ENCODE measurements around the gene C9orf153. TPM values are rescaled to one million over a fixed set of nuclear protein-coding genes. Genes with fewer than 3 reads are reported as not detected.

C9orf153 gene
- total and polyA plus RNA-seq, 2 of the 13 experiments (the other 11 are each of a cell fraction or from before 2014, with no cell fraction given) = 0.17 to 0.44 TPM

GRCh38 chr9:86241216-86241615 is 18.2 kb downstream of the C9orf153 start:
- no peaks in the 10 kb centered on the region for H3K36me3 ChIP-seq (replicated peaks in 1 of 2; ENCODE audit: control insufficient read depth in 1 of 2, insufficient read depth in 2 of 2, low read length in 2 of 2)
- no TSS peak for BruUV-seq (replicated peaks)

GRCh38 chr9:86238861-86239770 is 20.3 kb downstream of the C9orf153 start:
- Histone ChIP-seq H3K27ac (ENCODE audit: extremely low read length, insufficient read depth, low read length) (no peak overlapping the region), H3K9me3 (ENCODE audit: low read length) (no peaks in the 10 kb centered on the region), H3K79me2 (ENCODE audit: insufficient read depth, low read length) (no peaks in the 10 kb centered on the region), H3K4me3 (replicated peaks in 1 of 3; ENCODE audit: insufficient read depth in 1 of 3, low read depth in 2 of 3, low read length in 3 of 3) (no peak overlapping the region), H3K4me2 (ENCODE audit: low read depth, low read length) (no peak overlapping the region), H3K36me3 (replicated peaks in 1 of 2; ENCODE audit: control insufficient read depth in 1 of 2, insufficient read depth in 2 of 2, low read length in 2 of 2) (no peaks in the 10 kb centered on the region), H3K27me3 (ENCODE audit: control insufficient read depth in 1 of 2, insufficient read depth in 2 of 2, low read length in 2 of 2) (no peaks in the 10 kb centered on the region), H3K9ac (ENCODE audit: insufficient read depth, low read depth, low read length) (no peak overlapping the region), H2AFZ (ENCODE audit: low read length) (no peak overlapping the region), H3K4me1 (ENCODE audit: insufficient read depth, low read length) (no peaks in the 10 kb centered on the region), H4K20me1 (ENCODE audit: insufficient read depth, low read length) (no peaks in the 10 kb centered on the region)
- ATAC-seq (no peak), DNase-seq (ENCODE audit: low spot score) (no peak), FAIRE-seq (no peak)
- TF ChIP-seq ISL2 (CRISPR knock-in tag; IDR thresholded peaks at IDR 0.05) = no peak
- no peak for TF ChIP-seq ASH2L (IDR thresholded peaks at IDR 0.05; ENCODE audit: insufficient read length, low read depth, low read length)
- no peak for TF ChIP-seq ATRX (CRISPR knock-in tag; IDR thresholded peaks at IDR 0.05; ENCODE audit: borderline replicate concordance)
- TF ChIP-seq ZNF703 (CRISPR knock-in tag; IDR thresholded peaks at IDR 0.05; ENCODE audit: borderline replicate concordance) = no peak
- TF ChIP-seq KIAA2018 (CRISPR knock-in tag; IDR thresholded peaks at IDR 0.05; ENCODE audit: borderline replicate concordance) = no peak
- no TSS peak for BruUV-seq (replicated peaks)
- intact Hi-C loops (cut with micrococcal nuclease; ENCODE audit: unreplicated experiment) = no loop called here
- 56% methylated on average over 10 of the region's 10 CpGs for WGBS (ENCODE audit: low lambda C conversion rate)
- POLR2A ChIA-PET = no interaction called here
- in situ Hi-C loops (cut with HindIII; ENCODE audit: extremely low pct_ligation_motif_present, low pct_unique_long_range_greater_than_20kb) = no loop called here
- CTCF ChIA-PET (ENCODE audit: low intra/inter-chr PET ratio, low total read pairs) = interaction anchor here (0.6 to 0.7 kb wide), 2 partner anchors 37 to 282 kb away, joined by 3 read pairs; no protein-coding TSS in a partner anchor

More at GRCh38 chr9:86241216-86241615, 18.2 kb downstream of the C9orf153 start:
- FAIRE-seq (no peak), DNase-seq (ENCODE audit: low spot score) (no peak), ATAC-seq (no peak)
- Histone ChIP-seq H2AFZ (ENCODE audit: low read length) (no peak overlapping the region), H3K79me2 (ENCODE audit: insufficient read depth, low read length) (no peaks in the 10 kb centered on the region), H3K9ac (ENCODE audit: insufficient read depth, low read depth, low read length) (no peak overlapping the region), H3K9me3 (ENCODE audit: low read length) (no peaks in the 10 kb centered on the region), H3K27me3 (ENCODE audit: control insufficient read depth in 1 of 2, insufficient read depth in 2 of 2, low read length in 2 of 2) (no peaks in the 10 kb centered on the region), H3K4me1 (ENCODE audit: insufficient read depth, low read length) (peaks cover 4% of the 10 kb centered on the region; the same call in 1 of the 2 replicates), H3K4me2 (ENCODE audit: low read depth, low read length) (no peak overlapping the region), H3K4me3 (replicated peaks in 1 of 3; ENCODE audit: insufficient read depth in 1 of 3, low read depth in 2 of 3, low read length in 3 of 3) (no peak overlapping the region), H3K27ac (ENCODE audit: extremely low read length, insufficient read depth, low read length) (no peak overlapping the region), H4K20me1 (ENCODE audit: insufficient read depth, low read length) (no peaks in the 10 kb centered on the region)
- TF ChIP-seq FOXK2 (IDR thresholded peaks at IDR 0.05) (no peak), ZNF326 (CRISPR knock-in tag; IDR thresholded peaks at IDR 0.05; ENCODE audit: borderline replicate concordance) (no peak), ZMAT5 (CRISPR knock-in tag; IDR thresholded peaks at IDR 0.05; ENCODE audit: borderline replicate concordance, low read depth) (no peak)
- ChIA-PET CTCF (ENCODE audit: low intra/inter-chr PET ratio, low total read pairs) (no interaction called here), POLR2A (no interaction called here)
- in situ Hi-C loops (cut with HindIII; ENCODE audit: extremely low pct_ligation_motif_present, low pct_unique_long_range_greater_than_20kb) = no loop called here
- intact Hi-C loops (cut with micrococcal nuclease; ENCODE audit: unreplicated experiment) = no loop called here
- 56% methylated on average over 7 of the region's 7 CpGs for WGBS (ENCODE audit: low lambda C conversion rate)
